ENCODE data around the gene CYP39A1.

Gene CYP39A1

GRCh38 chr6:46509981-46510510, 142.6 kb downstream of the CYP39A1 start:
- DNase-seq: no peak

- DNase-seq: no peak
Observed at GRCh38 chr6:46509063-46509462, 143.6 kb downstream of the CYP39A1 start.

GRCh38 chr6:46507426-46507825, 145.2 kb downstream of the CYP39A1 start:
- no peak for DNase-seq

GRCh38 chr6:46505693-46506512, 146.7 kb downstream of the CYP39A1 start:
- DNase-seq: no peak

GRCh38 chr6:46504242-46504641, 148.4 kb downstream of the CYP39A1 start:
- no peak for DNase-seq

GRCh38 chr6:46502486-46503119, 150.0 kb downstream of the CYP39A1 start:
- no peak for DNase-seq

GRCh38 chr6:46501136-46502089, 151.2 kb downstream of the CYP39A1 start:
- DNase-seq: no peak

GRCh38 chr6:46500382-46500781, 152.2 kb downstream of the CYP39A1 start:
- no peak for DNase-seq

Data from activated CD4-positive, alpha-beta T cell treated with anti-CD3 and anti-CD28 coated beads, Interleukin-2, amount 50 U/mL, for 16 hours (primary cell).